Gastroesophageal sphincter (tissue), 4 donors: ENCODE data around the gene LRP10. TPM values are rescaled to one million over a fixed set of nuclear protein-coding genes. Genes with fewer than 3 reads are reported as not detected.

Experiments
- ATAC-seq: fragments of 150-250 bp; one replicate; pipeline ENCODE4 v1.9.1; 2016; ENCODE audit warnings: mild to moderate bottlenecking, moderate library complexity
- H3K27ac ChIP-seq, 4 donors: fragments of 200-600 bp; sonication (generic) in 3 of 4; 1 replicate in 3 of 4; 2 replicates in 1 of 4; pipeline ENCODE4 v1.5.1; 2016 to 2019
- H3K27me3 ChIP-seq: fragments of 200-600 bp; sonication (generic); one replicate; pipeline ENCODE4 v1.5.1; 2019
- H3K36me3 ChIP-seq, 2 donors: fragments of 200-600 bp; sonication (generic); one replicate each; pipeline ENCODE4 v1.5.1; 2019; ENCODE audit warnings: control low read depth in 1 of 2
- H3K4me1 ChIP-seq, 3 donors: fragments of 200-600 bp; sonication (generic); 1 replicate in 2 of 3; 2 replicates in 1 of 3; pipeline ENCODE4 v1.5.1; 2016 to 2019; ENCODE audit warnings: control low read depth in 2 of 3
- H3K4me3 ChIP-seq, 2 donors: fragments of 200-600 bp; sonication (generic); one replicate each; pipeline ENCODE4 v1.5.1; 2019; ENCODE audit warnings: mild to moderate bottlenecking in 1 of 2, moderate library complexity in 1 of 2
- H3K9me3 ChIP-seq, 3 donors: fragments of 200-600 bp; sonication (generic); one replicate each; pipeline ENCODE4 v1.5.1; 2017 to 2019; ENCODE audit warnings: control low read depth in 2 of 3
- EP300 ChIP-seq: sonication (generic); formaldehyde crosslinking; IDR thresholded peaks from one replicate; pipeline ENCODE4 v1.6.1; 2017; ENCODE audit warnings: antibody characterized with exemption, mild to moderate bottlenecking
- POLR2A ChIP-seq, 2 donors: fragments of 450-650 bp; IDR thresholded peaks; one replicate each; pipeline ENCODE4 v1.6.1; 2017; ENCODE audit warnings: antibody characterized with exemption in 2 of 2, mild to moderate bottlenecking in 2 of 2, moderate library complexity in 1 of 2
- POLR2AphosphoS5 ChIP-seq: sonication (generic); formaldehyde crosslinking; IDR thresholded peaks from one replicate; pipeline ENCODE4 v1.6.1; 2017; ENCODE audit warnings: antibody characterized with exemption
- WGBS, 2 donors: methylation state at CpG; one replicate each; pipeline ENCODE4 v1.1.5; 2018; ENCODE audit warnings: low coverage in 1 of 2; 5-methylcytosine and 5-hydroxymethylcytosine counted together
- total RNA-seq, 4 donors: library from RNA; depleted of rRNA; stranded (reverse); fragments of >200 nt; gene quantifications; one replicate each; pipeline ENCODE4 v1.1.0, GENCODE V29; 2016
- TF ChIP-seq, protein P1 (sequence below), 4 experiments: fragments of 200-600 bp in 2 of 4; fragments of 450-650 bp in 2 of 4; sonication (generic) in 1 of 4; IDR thresholded peaks; one replicate each; pipeline ENCODE4 v1.5.1; 2017 to 2019; ENCODE audit warnings: antibody characterized with exemption in 4 of 4, mild to moderate bottlenecking in 2 of 4, moderate library complexity in 2 of 4

The LRP10 gene
- total RNA-seq, 4 donors from 2014 or later = 123 to 257 (median 163) TPM

DNA sequence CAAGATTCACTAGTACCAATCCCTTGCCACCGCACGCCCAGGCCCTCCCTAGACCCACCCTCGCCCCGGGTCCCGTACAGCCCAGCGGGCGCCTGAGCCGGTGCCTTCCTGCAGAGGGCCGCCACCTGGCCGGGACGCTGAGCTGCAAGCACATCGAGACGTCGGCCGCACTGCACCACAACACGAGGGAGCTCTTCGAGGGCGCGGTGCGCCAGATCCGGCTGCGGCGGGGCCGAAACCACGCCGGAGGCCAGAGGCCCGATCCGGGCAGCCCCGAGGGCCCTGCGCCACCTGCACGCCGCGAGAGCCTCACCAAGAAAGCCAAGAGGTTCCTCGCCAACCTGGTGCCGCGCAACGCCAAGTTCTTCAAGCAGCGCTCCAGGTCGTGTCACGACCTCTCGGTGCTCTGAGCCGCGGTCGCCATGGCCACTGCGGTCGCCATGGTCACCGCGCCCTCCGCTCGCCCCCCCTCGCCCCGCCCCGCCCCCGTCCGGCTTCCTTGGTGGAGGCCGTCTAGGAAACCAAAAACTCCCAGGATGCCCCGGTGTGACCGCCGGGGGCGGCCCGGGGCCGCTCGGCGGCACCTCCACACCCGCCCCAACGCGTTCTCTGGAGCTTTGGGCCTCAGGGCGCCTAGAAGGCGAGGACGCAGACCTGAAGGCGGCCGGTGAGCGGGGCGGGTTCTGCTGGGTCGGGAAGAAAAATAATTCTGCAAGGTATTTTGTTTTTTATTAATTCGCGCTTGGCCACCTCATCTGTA, 15.1 kb downstream of the LRP10 start:
- H3K27ac ChIP-seq = peak overlapping the region in 3 of 4 donors; percentile 49 to 73 (median 56)
- TF ChIP-seq POLR2A (IDR thresholded peaks at IDR 0.05) (peak in 1 of 2 donors; percentile 30), POLR2AphosphoS5 (no peak), EP300 (no peak)
- TF ChIP-seq, protein P1, sequence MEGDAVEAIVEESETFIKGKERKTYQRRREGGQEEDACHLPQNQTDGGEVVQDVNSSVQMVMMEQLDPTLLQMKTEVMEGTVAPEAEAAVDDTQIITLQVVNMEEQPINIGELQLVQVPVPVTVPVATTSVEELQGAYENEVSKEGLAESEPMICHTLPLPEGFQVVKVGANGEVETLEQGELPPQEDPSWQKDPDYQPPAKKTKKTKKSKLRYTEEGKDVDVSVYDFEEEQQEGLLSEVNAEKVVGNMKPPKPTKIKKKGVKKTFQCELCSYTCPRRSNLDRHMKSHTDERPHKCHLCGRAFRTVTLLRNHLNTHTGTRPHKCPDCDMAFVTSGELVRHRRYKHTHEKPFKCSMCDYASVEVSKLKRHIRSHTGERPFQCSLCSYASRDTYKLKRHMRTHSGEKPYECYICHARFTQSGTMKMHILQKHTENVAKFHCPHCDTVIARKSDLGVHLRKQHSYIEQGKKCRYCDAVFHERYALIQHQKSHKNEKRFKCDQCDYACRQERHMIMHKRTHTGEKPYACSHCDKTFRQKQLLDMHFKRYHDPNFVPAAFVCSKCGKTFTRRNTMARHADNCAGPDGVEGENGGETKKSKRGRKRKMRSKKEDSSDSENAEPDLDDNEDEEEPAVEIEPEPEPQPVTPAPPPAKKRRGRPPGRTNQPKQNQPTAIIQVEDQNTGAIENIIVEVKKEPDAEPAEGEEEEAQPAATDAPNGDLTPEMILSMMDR (IDR thresholded peaks at IDR 0.05) = peak in 2 of 4 experiments; percentile 6 to 17
- peak; percentile 80 for ATAC-seq

DNA sequence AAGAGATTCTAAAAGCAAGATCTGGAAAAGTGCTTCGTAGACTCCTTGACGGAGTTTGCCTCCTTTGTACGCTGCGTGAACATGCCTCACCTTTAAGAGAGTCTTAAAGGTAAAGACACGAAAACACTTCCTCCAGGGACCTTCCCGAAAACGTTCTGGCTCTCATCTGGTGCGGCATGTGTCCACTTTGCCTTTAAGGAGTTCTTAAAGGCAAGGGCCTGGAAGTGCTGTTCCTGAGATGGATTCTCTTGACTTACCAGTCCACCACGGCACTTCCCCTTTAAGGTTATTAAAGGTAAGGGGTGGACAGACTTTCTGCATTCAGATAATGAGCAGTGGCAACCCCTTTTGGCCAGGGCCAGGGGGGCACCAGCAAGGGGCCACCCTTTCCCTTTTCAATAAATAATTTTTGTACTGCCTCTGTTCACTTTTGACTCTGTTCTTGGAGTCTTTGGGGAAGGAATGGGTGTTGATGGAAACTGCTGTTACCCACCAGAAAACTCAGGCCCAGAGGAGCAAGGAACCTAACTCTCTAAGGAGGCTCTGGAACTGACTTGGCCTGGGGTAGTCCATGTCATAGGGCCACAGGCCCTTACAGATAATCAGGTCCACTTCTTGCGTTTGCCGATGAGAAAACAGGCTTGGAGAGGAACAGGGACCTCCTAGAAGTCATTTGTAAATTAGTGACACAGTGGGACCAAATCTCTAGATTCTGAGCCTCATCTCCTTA, 15.9 kb downstream of the LRP10 start:
- TF ChIP-seq, protein P1 (IDR thresholded peaks at IDR 0.05) = no peak
- peak; percentile 11 for TF ChIP-seq POLR2AphosphoS5
- Histone ChIP-seq H3K4me3 (peak overlapping the region; percentile 50 to 52), H3K4me1 (peaks cover 0 to 36% (median 10%) of the 10 kb centered on the region in 3 donors), H3K27ac (peak overlapping the region in 3 of 4 donors; percentile 49 to 73 (median 56)), H3K36me3 (no peaks in the 10 kb centered on the region), H3K27me3 (no peaks in the 10 kb centered on the region), H3K9me3 (no peaks in the 10 kb centered on the region)
- WGBS, 2 donors = 19 to 26% methylated on average over 9 to 11 of the region's 11 CpGs
- peak; percentile 71 for ATAC-seq

More for the DNA sequence above, 15.1 kb downstream of the LRP10 start:
- peaks cover 0 to 41% (median 11%) of the 10 kb centered on the region in 3 donors for H3K4me1 ChIP-seq
- H3K4me3 ChIP-seq = peak overlapping the region; percentile 50 to 52
- no peaks in the 10 kb centered on the region for H3K9me3 ChIP-seq
- no peaks in the 10 kb centered on the region for H3K36me3 ChIP-seq
- no peaks in the 10 kb centered on the region for H3K27me3 ChIP-seq
- 0% methylated on average over 3 to 8 of the region's 77 CpGs for WGBS, 2 donors

- TF ChIP-seq, protein P1 (IDR thresholded peaks at IDR 0.05) = no peak
- TF ChIP-seq EP300 (no peak), POLR2A (IDR thresholded peaks at IDR 0.05) (no peak), POLR2AphosphoS5 (no peak)
- no peaks in the 10 kb centered on the region for H3K9me3 ChIP-seq
- no peak overlapping the region for H3K27ac ChIP-seq
- no peak for ATAC-seq
- 100% methylated on average over 2 of the region's 5 CpGs; no CpG with 5 or more reads in 1 of the 2 donors for WGBS, 2 donors
- H3K4me3 ChIP-seq = no peak overlapping the region
- peaks cover 0 to 3% of the 10 kb centered on the region in 2 donors for H3K36me3 ChIP-seq
- H3K27me3 ChIP-seq = no peaks in the 10 kb centered on the region
- H3K4me1 ChIP-seq = peaks cover 0 to 30% (median 6%) of the 10 kb centered on the region in 3 donors
Measured at GRCh38 chr14:22887990-22888378, 16.4 kb downstream of the LRP10 start.

GRCh38 chr14:22888662-22889061, 17.1 kb downstream of the LRP10 start:
- H3K27me3 ChIP-seq = no peaks in the 10 kb centered on the region
- no peak for TF ChIP-seq EP300
- TF ChIP-seq, protein P1 (IDR thresholded peaks at IDR 0.05) = no peak
- no peak for TF ChIP-seq POLR2A (IDR thresholded peaks at IDR 0.05)
- no peak for TF ChIP-seq POLR2AphosphoS5
- H3K9me3 ChIP-seq = no peaks in the 10 kb centered on the region
- peaks cover 0 to 23% (median 6%) of the 10 kb centered on the region in 3 donors for H3K4me1 ChIP-seq
- ATAC-seq = no peak
- no peak overlapping the region for H3K27ac ChIP-seq
- H3K36me3 ChIP-seq = peaks cover 0 to 8% of the 10 kb centered on the region in 2 donors
- WGBS, 2 donors = 83% methylated on average over 2 of the region's 4 CpGs; no CpG with 5 or more reads in 1 of the 2 donors
- no peak overlapping the region for H3K4me3 ChIP-seq
